Measurements from ENCODE around the gene KIAA1671.

Gene KIAA1671

DNA sequence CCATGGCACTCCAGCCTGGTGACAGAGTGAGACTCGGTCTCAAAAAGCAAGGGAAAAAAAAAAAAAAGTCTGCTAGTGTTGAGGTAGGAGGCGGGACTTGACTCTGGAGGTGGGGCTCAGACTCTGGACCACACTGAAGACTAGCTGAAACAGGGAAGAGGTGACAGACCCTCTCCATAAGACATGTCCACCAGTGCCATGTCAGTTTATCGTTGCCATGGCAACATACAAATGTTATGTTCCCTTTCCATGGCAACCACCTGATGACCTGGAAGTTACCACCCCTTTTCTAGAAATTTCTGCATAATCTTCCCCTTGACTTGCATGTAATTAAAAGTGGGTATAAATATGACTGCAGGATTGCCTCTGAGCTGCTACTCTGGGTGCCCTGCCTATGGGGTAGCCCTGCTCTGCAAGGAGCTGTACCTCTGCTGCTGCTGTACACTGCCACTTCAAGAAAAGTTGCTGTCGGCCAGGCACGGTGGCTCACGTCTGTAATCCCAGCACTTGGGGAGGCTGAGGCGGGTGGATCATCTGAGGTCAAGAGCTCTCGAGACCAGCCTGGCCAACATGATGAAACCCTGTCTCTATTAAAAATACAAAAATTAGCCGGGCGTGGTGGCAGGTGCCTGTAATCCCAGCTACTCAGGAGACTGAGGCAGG lies 55.1 kb downstream of the KIAA1671 start:
- Histone ChIP-seq H3K36me3 (ENCODE audit: control insufficient read depth in 1 of 2, insufficient read depth in 2 of 2, low read length in 2 of 2) (no peaks in the 10 kb centered on the region), H3K27ac (ENCODE audit: low read depth, low read length) (no peak overlapping the region), H3K4me3 (ENCODE audit: low read depth in 1 of 2, low read length in 2 of 2) (no peak overlapping the region), H3K9ac (ENCODE audit: low read depth in 1 of 2, low read length in 2 of 2) (no peak overlapping the region), H3K27me3 (ENCODE audit: control insufficient read depth in 1 of 2, insufficient read depth in 2 of 2, low read length in 2 of 2) (no peaks in the 10 kb centered on the region), H3K4me1 (ENCODE audit: control insufficient read depth in 1 of 2, insufficient read depth in 2 of 2, low read length in 2 of 2) (peaks cover under 1% of the 10 kb centered on the region in 2 donors), H3K9me3 (ENCODE audit: control insufficient read depth in 1 of 2, low read length in 2 of 2) (no peaks in the 10 kb centered on the region)

DNA sequence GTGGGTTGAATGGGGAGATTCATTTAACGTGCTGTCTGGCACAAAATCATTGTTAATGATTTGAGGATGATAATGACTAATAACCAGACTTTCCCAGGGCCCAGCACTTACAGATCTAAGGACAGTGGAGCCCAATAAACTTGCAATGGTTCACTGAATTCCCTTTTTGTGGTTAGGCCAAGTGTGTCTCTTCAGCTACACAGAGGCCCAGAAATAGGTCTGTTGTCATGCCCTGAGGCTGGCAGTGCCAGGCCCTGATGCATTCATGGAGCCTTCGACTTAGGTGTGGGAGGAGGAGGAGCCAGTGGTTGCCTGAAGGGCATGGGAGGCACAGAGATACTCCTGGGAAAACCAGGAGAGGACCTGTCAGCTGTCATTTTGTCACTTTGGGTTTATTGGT lies 56.1 kb downstream of the KIAA1671 start:
- no peaks in the 10 kb centered on the region for H3K27me3 ChIP-seq (ENCODE audit: control insufficient read depth in 1 of 2, insufficient read depth in 2 of 2, low read length in 2 of 2)
- H3K4me1 ChIP-seq (ENCODE audit: control insufficient read depth in 1 of 2, insufficient read depth in 2 of 2, low read length in 2 of 2), result peaks cover 11% of the 10 kb centered on the region in 2 donors
- H3K9me3 ChIP-seq (ENCODE audit: control insufficient read depth in 1 of 2, low read length in 2 of 2), result no peaks in the 10 kb centered on the region
- H3K4me3 ChIP-seq (ENCODE audit: low read depth in 1 of 2, low read length in 2 of 2), result no peak overlapping the region
- no peaks in the 10 kb centered on the region for H3K36me3 ChIP-seq (ENCODE audit: control insufficient read depth in 1 of 2, insufficient read depth in 2 of 2, low read length in 2 of 2)
- H3K27ac ChIP-seq (ENCODE audit: low read depth, low read length), result no peak overlapping the region
- H3K9ac ChIP-seq (ENCODE audit: low read depth in 1 of 2, low read length in 2 of 2), result no peak overlapping the region

DNA sequence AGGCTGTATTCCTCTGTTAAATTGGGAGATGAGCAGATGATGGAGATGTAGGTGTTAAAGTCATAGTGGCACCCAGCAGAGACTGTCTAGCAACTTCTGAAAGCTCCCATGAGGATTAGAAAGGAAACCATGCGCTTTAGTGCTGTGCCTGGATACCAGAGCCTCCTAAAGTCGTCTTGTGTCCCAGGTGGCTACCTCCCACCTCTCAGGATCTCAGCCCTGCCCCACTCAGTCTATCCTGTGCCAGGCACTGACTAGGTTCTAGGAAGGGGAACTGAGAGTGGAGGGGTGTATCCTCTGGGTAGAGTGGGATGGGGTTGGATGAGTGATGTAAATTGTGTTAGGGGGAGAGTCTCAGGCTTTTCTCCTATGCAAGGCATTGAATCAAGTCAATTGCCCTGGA lies 60.2 kb downstream of the KIAA1671 start:
- peak overlapping the region; percentile 34 for H3K27ac ChIP-seq (ENCODE audit: low read depth, low read length)
- H3K9ac ChIP-seq (ENCODE audit: low read depth in 1 of 2, low read length in 2 of 2), result peak overlapping the region in 1 of 2 donors; percentile 14

DNA sequence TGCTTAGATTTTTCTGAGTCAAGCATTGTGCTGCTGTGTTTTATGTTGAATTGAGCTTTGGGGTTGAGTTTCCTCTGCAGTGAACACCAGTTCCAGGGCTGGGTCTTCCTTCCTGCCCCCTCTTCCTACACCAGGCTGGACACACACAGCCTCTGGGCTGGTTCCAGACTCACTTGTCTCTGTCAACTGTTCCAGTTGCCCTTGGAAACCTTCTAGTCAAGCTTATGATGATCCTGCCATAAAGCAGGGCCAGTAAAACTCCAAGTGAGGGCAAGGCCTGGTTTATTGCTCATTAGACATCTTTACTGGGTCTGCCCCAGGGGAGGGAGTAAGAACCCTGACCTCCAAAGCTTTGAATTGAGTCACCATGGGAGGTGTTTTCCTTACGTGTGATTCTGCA lies 61.1 kb downstream of the KIAA1671 start:
- Histone ChIP-seq H3K27ac (ENCODE audit: low read depth, low read length) (peak overlapping the region; percentile 60), H3K36me3 (ENCODE audit: control insufficient read depth in 1 of 2, insufficient read depth in 2 of 2, low read length in 2 of 2) (no peaks in the 10 kb centered on the region), H3K4me3 (ENCODE audit: low read depth in 1 of 2, low read length in 2 of 2) (no peak overlapping the region), H3K9ac (ENCODE audit: low read depth in 1 of 2, low read length in 2 of 2) (peak overlapping the region in 1 of 2 donors; percentile 14), H3K27me3 (ENCODE audit: control insufficient read depth in 1 of 2, insufficient read depth in 2 of 2, low read length in 2 of 2) (no peaks in the 10 kb centered on the region), H3K4me1 (ENCODE audit: control insufficient read depth in 1 of 2, insufficient read depth in 2 of 2, low read length in 2 of 2) (peaks cover 20 to 24% of the 10 kb centered on the region in 2 donors), H3K9me3 (ENCODE audit: control insufficient read depth in 1 of 2, low read length in 2 of 2) (no peaks in the 10 kb centered on the region)

More for the DNA sequence above, 60.2 kb downstream of the KIAA1671 start:
- Histone ChIP-seq H3K4me1 (ENCODE audit: control insufficient read depth in 1 of 2, insufficient read depth in 2 of 2, low read length in 2 of 2) (peaks cover 20 to 24% of the 10 kb centered on the region in 2 donors), H3K27me3 (ENCODE audit: control insufficient read depth in 1 of 2, insufficient read depth in 2 of 2, low read length in 2 of 2) (no peaks in the 10 kb centered on the region), H3K9me3 (ENCODE audit: control insufficient read depth in 1 of 2, low read length in 2 of 2) (no peaks in the 10 kb centered on the region), H3K4me3 (ENCODE audit: low read depth in 1 of 2, low read length in 2 of 2) (no peak overlapping the region), H3K36me3 (ENCODE audit: control insufficient read depth in 1 of 2, insufficient read depth in 2 of 2, low read length in 2 of 2) (no peaks in the 10 kb centered on the region)

DNA sequence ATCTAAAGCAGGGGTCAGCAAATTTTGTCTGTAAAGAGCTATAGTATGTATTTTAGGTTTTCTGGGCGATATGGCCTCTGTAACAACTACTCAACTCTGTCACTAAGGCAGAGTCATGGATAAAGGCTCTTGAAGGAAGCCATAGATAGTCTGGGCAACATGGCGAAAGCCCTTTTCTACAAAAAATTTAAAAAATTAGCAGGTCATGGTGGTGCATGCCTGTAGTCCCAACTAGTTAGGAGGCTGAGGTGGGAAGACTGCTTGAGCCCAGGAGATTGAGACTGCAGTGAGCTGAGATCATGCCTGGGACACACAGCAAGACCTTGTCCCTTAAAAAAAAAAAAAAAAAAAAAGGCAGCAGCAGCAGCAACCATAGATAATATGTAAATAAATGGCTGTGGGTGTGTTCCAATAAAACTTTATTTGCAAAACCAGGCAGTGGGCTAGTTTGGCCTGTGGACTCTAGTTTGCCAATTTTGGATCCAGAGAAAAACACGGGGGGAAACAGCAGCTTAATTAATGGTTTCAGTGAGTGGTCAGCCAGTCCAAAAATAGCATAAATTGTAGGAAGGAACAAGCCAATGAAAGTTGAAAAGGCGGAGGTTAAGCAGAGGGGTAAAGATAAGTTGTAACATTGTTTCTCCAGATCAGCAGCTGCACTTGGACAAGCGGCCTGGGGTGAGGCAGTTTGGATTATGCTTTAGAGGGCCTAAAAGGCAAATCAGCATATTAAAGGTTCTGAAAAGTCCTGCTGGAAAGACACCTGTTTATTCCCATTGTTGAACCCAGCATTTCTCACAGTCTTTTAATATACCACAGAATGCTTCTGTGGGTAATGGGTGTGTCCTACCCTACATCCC lies 62.6 kb downstream of the KIAA1671 start:
- Histone ChIP-seq H3K4me3 (ENCODE audit: low read depth in 1 of 2, low read length in 2 of 2) (no peak overlapping the region), H3K4me1 (ENCODE audit: control insufficient read depth in 1 of 2, insufficient read depth in 2 of 2, low read length in 2 of 2) (peaks cover 20 to 24% of the 10 kb centered on the region in 2 donors), H3K36me3 (ENCODE audit: control insufficient read depth in 1 of 2, insufficient read depth in 2 of 2, low read length in 2 of 2) (no peaks in the 10 kb centered on the region), H3K9ac (ENCODE audit: low read depth in 1 of 2, low read length in 2 of 2) (no peak overlapping the region), H3K27ac (ENCODE audit: low read depth, low read length) (no peak overlapping the region), H3K27me3 (ENCODE audit: control insufficient read depth in 1 of 2, insufficient read depth in 2 of 2, low read length in 2 of 2) (no peaks in the 10 kb centered on the region), H3K9me3 (ENCODE audit: control insufficient read depth in 1 of 2, low read length in 2 of 2) (no peaks in the 10 kb centered on the region)

DNA sequence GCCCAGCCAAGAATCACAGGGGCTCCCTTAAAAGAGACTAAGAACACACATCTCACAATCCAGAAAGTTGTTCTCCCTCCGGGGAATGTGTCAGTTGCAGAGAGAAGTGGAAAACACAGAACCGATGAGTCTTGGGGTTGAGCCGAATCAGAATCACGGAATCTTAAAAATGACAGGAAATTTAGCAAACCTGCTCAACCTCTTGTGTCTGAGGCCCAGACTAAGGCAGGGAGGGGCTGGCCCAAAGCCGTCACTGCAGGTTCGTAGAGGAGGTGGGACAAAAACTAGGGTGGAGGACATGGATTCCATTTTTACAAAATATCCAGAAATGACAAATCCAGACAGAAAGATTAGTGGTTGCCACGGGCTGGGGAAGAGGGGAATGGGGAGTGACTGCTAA lies 63.8 kb downstream of the KIAA1671 start:
- no peaks in the 10 kb centered on the region for H3K9me3 ChIP-seq (ENCODE audit: control insufficient read depth in 1 of 2, low read length in 2 of 2)
- H3K4me3 ChIP-seq (ENCODE audit: low read depth in 1 of 2, low read length in 2 of 2), result no peak overlapping the region
- no peak overlapping the region for H3K9ac ChIP-seq (ENCODE audit: low read depth in 1 of 2, low read length in 2 of 2)
- no peaks in the 10 kb centered on the region for H3K27me3 ChIP-seq (ENCODE audit: control insufficient read depth in 1 of 2, insufficient read depth in 2 of 2, low read length in 2 of 2)
- no peak overlapping the region for H3K27ac ChIP-seq (ENCODE audit: low read depth, low read length)
- peaks cover 20 to 24% of the 10 kb centered on the region in 2 donors for H3K4me1 ChIP-seq (ENCODE audit: control insufficient read depth in 1 of 2, insufficient read depth in 2 of 2, low read length in 2 of 2)
- H3K36me3 ChIP-seq (ENCODE audit: control insufficient read depth in 1 of 2, insufficient read depth in 2 of 2, low read length in 2 of 2), result no peaks in the 10 kb centered on the region

DNA sequence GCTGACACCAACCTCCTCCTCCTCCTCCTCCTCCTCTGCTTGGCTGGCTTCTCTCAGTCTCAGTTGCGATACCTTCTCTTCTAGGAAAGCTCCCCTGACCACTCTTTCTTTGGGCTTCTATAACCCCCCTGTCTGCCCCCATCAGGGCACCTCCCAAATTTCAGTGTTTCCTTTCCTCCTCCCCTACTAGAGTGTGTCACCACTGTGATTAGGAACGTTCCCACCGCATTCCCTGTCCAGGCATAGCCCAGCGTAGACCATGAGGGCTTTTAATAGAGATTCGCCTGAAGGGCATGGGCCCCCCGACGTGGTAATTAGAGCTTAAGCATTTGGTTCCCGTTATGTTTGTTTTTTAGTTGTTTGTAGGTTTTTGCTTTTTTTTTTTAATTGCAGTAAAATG lies 65.5 kb downstream of the KIAA1671 start:
- Histone ChIP-seq H3K4me1 (ENCODE audit: control insufficient read depth in 1 of 2, insufficient read depth in 2 of 2, low read length in 2 of 2) (peaks cover 15 to 23% of the 10 kb centered on the region in 2 donors), H3K27ac (ENCODE audit: low read depth, low read length) (no peak overlapping the region), H3K27me3 (ENCODE audit: control insufficient read depth in 1 of 2, insufficient read depth in 2 of 2, low read length in 2 of 2) (no peaks in the 10 kb centered on the region), H3K4me3 (ENCODE audit: low read depth in 1 of 2, low read length in 2 of 2) (no peak overlapping the region), H3K9me3 (ENCODE audit: control insufficient read depth in 1 of 2, low read length in 2 of 2) (no peaks in the 10 kb centered on the region), H3K36me3 (ENCODE audit: control insufficient read depth in 1 of 2, insufficient read depth in 2 of 2, low read length in 2 of 2) (no peaks in the 10 kb centered on the region), H3K9ac (ENCODE audit: low read depth in 1 of 2, low read length in 2 of 2) (no peak overlapping the region)

DNA sequence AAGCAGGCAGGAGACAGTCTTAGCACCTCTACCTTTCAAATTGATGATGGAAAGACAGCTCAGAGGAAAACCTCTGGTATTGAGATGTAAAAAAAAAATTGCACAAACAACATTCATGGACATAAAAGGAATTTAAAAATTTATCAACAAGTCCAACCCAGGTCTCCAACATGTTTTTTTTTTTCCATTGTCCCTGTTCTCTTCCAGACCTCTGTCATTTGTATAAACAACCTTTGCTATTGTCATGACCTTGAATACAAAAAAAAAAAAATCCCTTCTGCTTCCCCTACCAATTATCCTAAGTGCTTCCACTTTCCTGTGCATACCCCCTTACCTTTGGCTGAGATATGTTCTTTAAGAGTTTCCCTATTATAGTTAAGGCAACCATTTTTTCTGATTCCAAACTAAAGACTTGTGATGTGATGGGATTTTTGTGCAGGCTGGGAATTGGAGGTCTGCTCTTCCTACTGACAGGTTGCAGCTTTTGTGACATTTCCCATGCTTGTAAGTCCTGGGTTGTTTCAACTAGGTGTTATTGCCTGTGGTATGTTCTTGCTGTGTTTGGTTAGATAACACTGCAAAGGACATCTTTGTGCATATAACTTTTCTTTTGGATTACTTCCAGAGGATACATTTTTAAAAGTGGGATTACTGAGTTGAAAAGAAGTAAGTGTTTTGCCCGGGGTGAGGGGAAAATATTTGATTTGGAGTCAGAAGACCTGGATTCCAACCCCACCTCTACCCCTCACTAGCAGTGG lies 67.1 kb downstream of the KIAA1671 start:
- Histone ChIP-seq H3K9ac (ENCODE audit: low read depth in 1 of 2, low read length in 2 of 2) (no peak overlapping the region), H3K4me1 (ENCODE audit: control insufficient read depth in 1 of 2, insufficient read depth in 2 of 2, low read length in 2 of 2) (peaks cover 1 to 7% of the 10 kb centered on the region in 2 donors), H3K27ac (ENCODE audit: low read depth, low read length) (no peak overlapping the region), H3K36me3 (ENCODE audit: control insufficient read depth in 1 of 2, insufficient read depth in 2 of 2, low read length in 2 of 2) (no peaks in the 10 kb centered on the region), H3K27me3 (ENCODE audit: control insufficient read depth in 1 of 2, insufficient read depth in 2 of 2, low read length in 2 of 2) (no peaks in the 10 kb centered on the region), H3K4me3 (ENCODE audit: low read depth in 1 of 2, low read length in 2 of 2) (no peak overlapping the region), H3K9me3 (ENCODE audit: control insufficient read depth in 1 of 2, low read length in 2 of 2) (no peaks in the 10 kb centered on the region)

DNA sequence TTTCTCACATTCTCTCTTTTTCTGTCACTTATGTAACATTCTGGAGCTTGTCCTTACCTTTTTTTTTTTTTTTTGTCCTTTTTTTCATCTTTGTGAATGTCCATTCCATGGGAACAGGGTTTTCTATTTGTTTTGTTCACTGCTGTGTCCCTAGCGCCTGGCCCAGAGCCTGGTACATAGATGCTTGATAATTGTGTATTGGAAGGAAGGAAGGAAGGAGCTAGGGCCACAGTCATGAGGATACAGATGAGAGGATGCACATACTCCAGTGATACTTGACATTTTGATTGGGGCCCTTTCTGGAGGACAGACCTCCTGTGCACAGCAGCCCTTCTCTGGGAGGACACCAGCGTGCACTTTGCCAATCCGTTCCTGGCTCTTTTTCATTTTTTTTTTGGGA lies 68.9 kb downstream of the KIAA1671 start:
- Histone ChIP-seq H3K27ac (ENCODE audit: low read depth, low read length) (no peak overlapping the region), H3K4me3 (ENCODE audit: low read depth in 1 of 2, low read length in 2 of 2) (no peak overlapping the region), H3K4me1 (ENCODE audit: control insufficient read depth in 1 of 2, insufficient read depth in 2 of 2, low read length in 2 of 2) (peaks cover under 1 to 3% of the 10 kb centered on the region in 2 donors), H3K27me3 (ENCODE audit: control insufficient read depth in 1 of 2, insufficient read depth in 2 of 2, low read length in 2 of 2) (no peaks in the 10 kb centered on the region), H3K9me3 (ENCODE audit: control insufficient read depth in 1 of 2, low read length in 2 of 2) (no peaks in the 10 kb centered on the region), H3K9ac (ENCODE audit: low read depth in 1 of 2, low read length in 2 of 2) (no peak overlapping the region), H3K36me3 (ENCODE audit: control insufficient read depth in 1 of 2, insufficient read depth in 2 of 2, low read length in 2 of 2) (no peaks in the 10 kb centered on the region)
